Measurements from ENCODE around the gene TBC1D22B.

GRCh38 chr6:37321101-37321500 lies 63.5 kb downstream of the TBC1D22B start:
- TF ChIP-seq, protein P1, sequence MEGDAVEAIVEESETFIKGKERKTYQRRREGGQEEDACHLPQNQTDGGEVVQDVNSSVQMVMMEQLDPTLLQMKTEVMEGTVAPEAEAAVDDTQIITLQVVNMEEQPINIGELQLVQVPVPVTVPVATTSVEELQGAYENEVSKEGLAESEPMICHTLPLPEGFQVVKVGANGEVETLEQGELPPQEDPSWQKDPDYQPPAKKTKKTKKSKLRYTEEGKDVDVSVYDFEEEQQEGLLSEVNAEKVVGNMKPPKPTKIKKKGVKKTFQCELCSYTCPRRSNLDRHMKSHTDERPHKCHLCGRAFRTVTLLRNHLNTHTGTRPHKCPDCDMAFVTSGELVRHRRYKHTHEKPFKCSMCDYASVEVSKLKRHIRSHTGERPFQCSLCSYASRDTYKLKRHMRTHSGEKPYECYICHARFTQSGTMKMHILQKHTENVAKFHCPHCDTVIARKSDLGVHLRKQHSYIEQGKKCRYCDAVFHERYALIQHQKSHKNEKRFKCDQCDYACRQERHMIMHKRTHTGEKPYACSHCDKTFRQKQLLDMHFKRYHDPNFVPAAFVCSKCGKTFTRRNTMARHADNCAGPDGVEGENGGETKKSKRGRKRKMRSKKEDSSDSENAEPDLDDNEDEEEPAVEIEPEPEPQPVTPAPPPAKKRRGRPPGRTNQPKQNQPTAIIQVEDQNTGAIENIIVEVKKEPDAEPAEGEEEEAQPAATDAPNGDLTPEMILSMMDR (IDR thresholded peaks at IDR 0.05), result no peak
- no peak for TF ChIP-seq EZH2 (IDR thresholded peaks at IDR 0.05)
